Measurements from ENCODE around the gene MTRF1L.
"Not testable (repeated sequence)": the region's sequence is repeated elsewhere in the genome, so short reads cannot be mapped to it uniquely, and the experiment has no call there.

Gene MTRF1L

DNA sequence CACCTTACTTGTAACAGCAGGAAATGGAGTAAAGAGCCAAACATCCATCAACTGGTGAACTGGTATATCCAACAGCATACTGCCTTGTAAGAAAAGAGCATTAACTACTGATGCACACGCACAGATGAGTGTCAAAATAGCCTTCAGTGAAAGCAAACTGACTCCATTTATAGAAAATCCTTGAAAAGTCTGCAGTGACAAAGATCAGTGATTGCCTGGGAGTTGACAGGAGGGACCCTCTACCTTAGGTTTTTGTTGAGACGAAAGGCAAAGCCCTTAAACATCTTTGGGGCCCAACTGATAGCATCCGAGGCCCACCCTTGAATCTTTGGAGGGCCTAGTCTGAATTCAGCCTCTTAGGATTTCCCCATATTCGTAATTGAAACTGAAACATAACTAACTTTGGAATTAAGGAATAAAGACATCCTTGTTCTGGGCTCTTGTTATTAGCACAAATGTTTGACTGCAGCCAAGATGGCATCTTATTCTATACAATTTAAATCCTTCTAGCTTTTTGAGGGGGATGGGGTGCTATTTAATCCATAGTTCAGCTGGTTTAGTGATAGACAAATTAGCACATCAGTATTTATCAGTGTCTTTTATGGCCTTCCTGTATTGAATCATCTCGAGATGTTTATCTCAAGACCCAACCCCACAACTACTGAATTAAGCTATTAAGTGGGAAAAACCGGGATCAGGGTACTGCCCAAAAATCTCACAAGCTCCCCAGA, 32.7 kb downstream of the MTRF1L start:
- DNase-seq: no peak

DNA sequence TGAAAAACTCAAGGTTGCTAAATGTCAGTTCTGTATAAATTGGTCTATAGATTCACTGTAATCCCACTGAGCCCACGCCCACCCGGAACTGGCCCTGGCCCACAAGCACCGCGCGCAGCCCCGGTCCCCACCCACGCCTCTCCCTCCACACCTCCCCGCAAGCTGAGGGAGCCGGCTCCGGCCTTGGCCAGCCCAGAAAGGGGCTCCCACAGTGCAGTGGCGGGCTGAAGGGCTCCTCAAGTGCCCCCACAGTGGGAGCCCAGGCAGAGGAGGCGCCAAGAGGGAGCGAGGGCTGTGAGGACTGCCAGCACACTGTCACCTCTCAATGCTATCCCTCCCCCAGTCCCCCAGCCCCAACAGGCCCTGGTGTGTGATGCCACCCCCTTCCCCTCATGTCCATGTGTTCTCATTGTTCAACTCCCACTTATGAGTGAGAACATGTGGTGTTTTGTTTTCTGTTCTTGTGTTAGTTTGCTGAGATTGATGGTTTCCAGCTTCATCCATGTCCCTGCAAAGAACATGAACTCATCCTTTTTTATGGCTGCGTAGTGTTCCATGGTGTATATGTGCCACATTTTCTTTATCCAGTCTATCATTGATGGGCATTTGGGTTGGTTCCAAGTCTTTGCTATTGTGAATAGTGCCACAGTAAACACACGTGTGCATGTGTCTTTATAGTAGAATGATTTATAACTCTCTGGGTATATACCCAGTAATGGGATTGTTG, 36.2 kb downstream of the MTRF1L start:
- DNase-seq: not testable (repeated sequence)

DNA sequence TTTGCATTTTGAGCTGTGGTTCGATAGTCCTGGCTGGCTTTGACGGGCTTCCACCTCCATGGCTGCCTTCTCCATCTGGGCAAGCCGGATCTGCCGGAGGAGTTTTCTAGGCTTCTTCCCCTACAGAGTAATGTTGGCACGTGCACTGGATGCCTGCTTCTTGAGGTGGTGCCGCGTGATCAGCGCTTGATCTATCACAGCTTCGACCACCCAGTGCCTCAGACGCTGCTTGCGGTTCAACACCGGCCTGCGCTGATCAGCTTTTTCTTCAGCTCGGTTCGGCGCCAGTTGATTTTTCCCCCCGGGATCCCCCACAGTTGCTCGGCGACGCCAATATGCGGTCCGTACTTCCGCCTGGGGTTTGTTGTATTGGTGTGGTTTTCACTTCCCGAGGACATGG, 43.2 kb downstream of the MTRF1L start:
- DNase-seq: no peak

DNA sequence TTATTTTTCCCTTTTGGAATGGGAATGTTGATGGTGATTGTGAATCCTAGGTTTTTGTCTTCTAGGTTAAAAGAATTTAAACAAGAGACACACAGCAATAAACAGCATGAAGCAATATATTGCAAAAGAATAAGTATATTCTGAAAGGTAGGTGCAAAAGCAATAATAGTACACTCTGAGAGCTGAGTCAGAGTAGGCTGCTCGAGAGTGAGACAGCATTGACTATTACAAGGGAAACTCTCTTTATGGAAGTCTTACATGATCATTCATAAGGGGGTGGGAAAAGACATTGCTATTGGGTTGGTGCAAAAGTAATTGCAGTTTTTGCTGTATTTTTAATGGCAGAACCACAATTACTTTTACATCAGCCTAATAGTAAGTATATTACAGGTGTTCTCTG, 44.7 kb downstream of the MTRF1L start:
- no peak for DNase-seq

DNA sequence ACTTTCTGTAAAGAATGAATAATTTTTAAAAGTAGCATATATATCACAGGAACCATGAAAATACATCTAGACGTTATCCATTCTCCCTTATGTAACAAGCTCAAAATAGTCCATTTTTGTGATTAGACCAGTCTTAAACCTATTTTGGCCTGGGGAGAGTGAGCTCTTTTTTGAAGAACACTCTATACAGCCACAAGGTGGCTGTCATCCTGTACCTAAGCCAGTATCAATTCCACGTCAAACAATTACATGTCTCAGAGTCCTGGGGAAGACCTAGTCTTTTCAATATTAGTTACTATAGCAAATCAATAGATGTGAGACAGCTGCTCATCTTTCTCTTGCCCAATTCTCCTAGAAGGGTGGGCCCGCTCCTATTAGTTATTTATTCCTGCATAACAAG, 48.1 kb downstream of the MTRF1L start:
- no peak for DNase-seq

DNA sequence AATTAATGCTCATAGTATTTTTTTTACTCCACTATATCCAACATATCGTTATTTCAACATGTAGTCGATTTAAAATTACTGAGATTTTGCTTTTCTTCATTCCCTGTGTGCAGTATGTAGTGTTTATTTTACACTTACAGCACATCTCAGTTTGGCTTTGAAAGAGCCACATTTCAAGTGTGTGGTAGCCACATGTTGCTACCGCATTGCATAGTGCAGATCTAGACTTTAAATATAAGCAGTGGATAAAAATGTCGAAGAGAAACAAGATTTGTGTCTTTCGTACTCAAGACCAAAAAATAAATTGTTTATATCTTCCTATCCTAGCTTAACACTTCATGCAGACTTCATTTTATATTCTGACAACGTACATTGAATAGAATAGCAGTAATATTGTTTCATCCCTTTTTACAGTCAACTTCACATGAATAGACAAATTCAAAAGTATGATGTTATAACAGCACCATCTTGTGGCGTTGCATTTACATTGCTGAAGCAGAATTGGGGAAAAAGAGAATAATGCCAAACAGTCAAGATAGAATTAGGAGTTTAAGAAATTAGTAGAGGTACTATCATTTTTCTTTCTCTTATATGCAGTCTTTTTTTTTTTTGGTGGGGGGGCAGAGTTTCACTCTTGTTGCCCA, 49.5 kb downstream of the MTRF1L start:
- DNase-seq: peak; percentile 7

DNA sequence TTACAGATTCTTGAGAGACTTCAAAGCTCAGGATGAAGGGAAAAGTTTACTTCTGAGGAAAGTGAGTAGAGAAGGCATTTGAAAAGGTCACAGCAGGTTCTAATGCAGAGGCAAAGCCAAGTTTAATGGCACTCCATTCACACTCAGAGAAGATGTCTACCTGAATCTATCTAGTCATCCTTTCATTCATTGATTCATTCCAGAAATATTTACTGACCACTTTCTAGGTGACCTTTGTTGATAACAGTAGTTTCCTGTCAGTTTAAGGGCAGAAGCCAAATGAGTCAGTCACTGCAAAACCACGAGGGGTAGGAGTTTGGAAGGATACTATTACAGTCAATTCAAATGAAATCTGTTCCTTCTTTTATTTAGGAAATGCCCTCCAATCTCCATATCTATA, 50.5 kb downstream of the MTRF1L start:
- DNase-seq: no peak

DNA sequence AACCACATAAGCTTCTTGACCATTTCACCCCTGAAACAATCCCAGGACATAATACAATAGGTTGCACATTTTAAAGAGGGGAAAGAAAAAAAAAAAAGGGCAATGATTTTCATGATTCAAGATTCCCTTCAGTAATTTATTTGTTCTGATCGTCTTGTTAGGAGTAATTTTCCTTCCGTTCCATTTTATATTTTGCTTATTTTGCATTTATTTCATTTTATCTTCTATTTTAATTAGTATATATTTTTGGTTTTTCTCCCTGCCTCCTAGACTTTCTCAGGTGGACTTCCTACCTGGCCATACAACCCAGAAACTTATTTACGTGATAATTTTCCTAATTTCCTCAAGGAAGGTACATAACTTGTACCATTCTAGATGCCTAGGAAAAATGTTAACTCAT, 52.3 kb downstream of the MTRF1L start:
- DNase-seq: no peak

DNA sequence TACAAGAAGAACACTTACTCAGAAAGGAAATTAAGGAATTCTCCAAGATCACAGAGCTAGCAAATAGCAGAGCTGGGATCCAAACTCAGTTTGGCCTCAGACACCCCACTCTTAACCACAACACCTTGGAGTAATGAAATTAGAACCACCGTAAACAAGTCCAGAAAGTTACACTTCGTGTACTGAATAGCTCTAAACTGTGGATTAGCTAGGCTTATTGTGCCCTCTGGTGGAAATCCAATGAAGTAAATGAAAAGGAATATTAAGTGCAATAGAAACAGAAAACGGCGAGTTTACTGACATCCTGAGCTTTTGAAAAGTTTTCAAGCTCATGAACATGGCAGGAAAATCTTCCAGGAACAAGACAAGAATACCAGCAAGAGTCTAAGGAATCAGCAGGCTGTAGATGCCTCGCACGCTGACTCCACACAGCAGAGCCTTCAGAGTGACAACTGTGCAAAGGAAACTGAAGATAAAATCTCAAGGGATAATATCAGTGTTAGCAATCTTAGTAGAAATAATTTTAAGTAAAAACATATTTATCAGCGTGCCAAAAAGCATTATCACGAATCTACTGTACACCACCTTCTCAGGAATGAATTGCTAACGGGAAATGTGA, 54.2 kb downstream of the MTRF1L start:
- no peak for DNase-seq

DNA sequence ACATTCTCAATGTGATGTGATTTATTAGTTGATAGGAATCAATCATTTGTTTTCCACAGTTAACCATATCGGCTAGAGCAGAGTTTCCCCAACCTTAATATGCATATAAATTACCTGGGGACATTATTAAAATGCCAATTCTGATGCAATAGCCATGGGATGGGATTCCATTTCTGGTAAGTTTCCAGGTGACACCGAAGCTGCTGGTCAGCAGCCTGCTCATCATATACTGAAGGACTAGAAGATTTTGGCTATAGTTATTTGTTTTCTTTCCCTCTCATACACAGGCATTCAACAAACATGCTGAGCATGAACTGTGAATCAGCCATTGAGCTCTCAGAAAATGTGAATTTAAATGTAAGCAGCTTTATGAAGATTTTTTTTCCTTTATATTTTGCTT, 55.5 kb downstream of the MTRF1L start:
- no peak for DNase-seq

DNA sequence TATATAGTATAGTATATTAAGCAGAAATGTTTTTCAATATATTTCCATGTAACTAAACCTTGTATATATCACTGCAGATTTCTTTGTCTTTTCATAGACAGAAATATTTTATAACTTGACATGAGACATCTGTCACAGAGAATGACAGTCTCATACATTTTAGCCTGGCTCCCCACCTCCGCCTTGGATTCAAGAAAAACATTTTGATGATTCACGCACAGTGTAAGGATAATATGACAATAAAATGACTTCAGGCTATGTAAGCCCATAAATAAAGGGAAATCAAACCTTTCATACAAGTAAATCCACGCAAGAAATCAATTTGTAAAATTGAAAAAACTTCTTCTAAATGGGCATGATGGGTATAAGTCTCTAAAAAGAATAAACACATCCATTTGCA, 56.0 kb downstream of the MTRF1L start:
- DNase-seq: no peak

DNA sequence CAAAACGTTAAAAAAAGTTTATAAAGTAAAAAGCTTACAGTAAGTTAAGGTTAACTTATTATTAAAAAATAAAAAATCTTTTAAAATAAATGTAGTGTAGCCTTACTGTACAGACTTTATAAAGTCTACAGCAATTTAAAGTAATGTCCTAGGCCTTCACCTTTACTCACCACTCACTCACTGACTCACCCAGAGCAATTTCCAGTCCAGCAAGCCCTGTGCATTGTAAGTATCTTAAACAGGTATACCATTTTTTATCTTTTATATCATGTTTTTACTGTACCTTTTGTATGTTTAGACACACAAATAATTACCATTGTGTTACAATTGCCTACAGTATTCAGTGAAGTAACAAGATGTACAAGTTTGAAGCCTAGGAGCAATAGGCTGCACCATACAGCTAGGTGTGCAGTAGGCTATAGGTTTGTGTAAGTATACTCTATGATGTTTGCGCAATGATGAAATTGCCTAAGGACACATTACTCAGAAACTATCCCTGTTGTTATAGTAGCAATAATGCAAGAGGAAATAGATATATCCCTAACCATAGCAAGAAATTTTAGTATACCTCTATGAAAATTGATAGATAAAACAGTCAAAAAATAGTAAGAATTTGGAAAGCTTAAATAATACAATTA, 59.1 kb downstream of the MTRF1L start:
- no peak for DNase-seq

DNA sequence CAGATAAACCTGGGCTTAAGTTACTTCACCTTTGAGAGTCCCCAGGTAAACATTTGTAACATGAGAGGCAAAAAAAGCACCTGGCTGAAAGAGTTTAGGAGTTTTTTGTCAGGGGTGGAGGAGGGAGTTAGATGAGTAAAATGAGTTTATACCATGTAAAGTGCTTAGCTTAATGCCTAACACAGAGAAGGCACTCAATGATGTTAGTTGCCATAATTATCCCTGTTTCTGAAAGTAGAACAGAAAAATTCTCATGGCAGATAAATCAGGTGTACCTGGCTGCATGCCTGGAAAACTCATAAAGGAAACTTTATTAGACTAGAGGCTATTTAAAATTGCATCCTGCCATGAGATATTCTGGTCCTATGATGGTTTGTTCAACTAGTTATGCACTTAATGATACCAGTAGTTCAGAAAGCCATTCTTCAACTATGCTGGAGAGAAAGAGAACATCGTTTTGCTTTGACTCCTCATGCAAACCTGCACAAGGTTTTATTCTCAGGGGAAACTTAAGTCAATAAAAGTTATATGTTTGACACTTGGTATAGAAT, 60.1 kb downstream of the MTRF1L start:
- no peak for DNase-seq

DNA sequence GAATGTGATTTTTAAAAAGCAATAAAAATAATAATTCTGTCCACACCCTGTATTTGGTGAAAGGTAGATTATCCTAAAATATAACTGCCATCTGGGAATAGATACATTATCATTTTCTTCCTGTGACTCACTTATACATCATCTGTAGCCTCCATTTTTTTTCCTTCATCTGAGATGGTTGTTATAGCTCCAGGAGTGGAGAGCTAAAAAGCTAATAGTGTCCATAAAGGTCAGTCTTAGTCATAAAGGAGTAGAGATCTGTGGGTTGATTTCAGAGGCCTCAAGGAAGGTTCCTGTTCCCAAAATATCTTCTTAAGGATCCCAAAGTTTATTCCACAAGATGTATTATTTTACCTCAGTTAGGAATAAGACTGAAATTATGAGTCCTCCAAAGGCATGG, 60.8 kb downstream of the MTRF1L start:
- no peak for DNase-seq
